GM18861 (cell line): Measurements from ENCODE around the gene SEPHS1.
"Not testable (repeated sequence)": the region's sequence is repeated elsewhere in the genome, so short reads cannot be mapped to it uniquely, and the experiment has no call there.

Source experiments
- ATAC-seq: cut with Tn5 transposase; IDR thresholded peaks from one replicate; pipeline ENCODE4 v1.9.1; 2021; ENCODE audit not compliant: unreplicated experiment

SEPHS1 gene

GRCh38 chr10:13348216-13349017, at the start of gene SEPHS1:
Gene SEPHS1, minus strand, starts transcription at chr10:13348293. Its CDS starts 3,343 bp downstream, at chr10:13344950.
- ATAC-seq = peak; percentile 46

- ATAC-seq = no peak
Measured at GRCh38 chr10:13397052-13397451, 49.0 kb upstream of the SEPHS1 start.

GRCh38 chr10:13396369-13396768, 48.3 kb upstream of the SEPHS1 start:
- no peak for ATAC-seq

GRCh38 chr10:13395540-13395939, 47.4 kb upstream of the SEPHS1 start:
- no peak for ATAC-seq

- no peak for ATAC-seq
Measured at GRCh38 chr10:13393640-13394039, 45.5 kb upstream of the SEPHS1 start.

- ATAC-seq = no peak
Measured at GRCh38 chr10:13392701-13393100, 44.6 kb upstream of the SEPHS1 start.

- no peak for ATAC-seq
Measured at GRCh38 chr10:13390604-13391522, 42.8 kb upstream of the SEPHS1 start.

GRCh38 chr10:13388478-13389230, 40.6 kb upstream of the SEPHS1 start:
- ATAC-seq = no peak

- no peak for ATAC-seq
Measured at GRCh38 chr10:13386021-13386420, 37.9 kb upstream of the SEPHS1 start.

GRCh38 chr10:13383399-13383761, 35.3 kb upstream of the SEPHS1 start:
- ATAC-seq = no peak

- no peak for ATAC-seq
Measured at GRCh38 chr10:13382703-13383398, 34.8 kb upstream of the SEPHS1 start.

- ATAC-seq = not testable (repeated sequence)
Measured at GRCh38 chr10:13379061-13379460, 31.0 kb upstream of the SEPHS1 start.

- ATAC-seq = no peak
Measured at GRCh38 chr10:13376746-13377145, 28.7 kb upstream of the SEPHS1 start.

GRCh38 chr10:13376297-13376696, 28.2 kb upstream of the SEPHS1 start:
- ATAC-seq = no peak

GRCh38 chr10:13375791-13376190, 27.7 kb upstream of the SEPHS1 start:
- ATAC-seq = no peak

- ATAC-seq = no peak
Measured at GRCh38 chr10:13373644-13374043, 25.6 kb upstream of the SEPHS1 start.

- ATAC-seq = no peak
Measured at GRCh38 chr10:13372524-13372923, 24.4 kb upstream of the SEPHS1 start.

- peak; percentile 74 for ATAC-seq
Measured at GRCh38 chr10:13371897-13372470, 23.9 kb upstream of the SEPHS1 start.

GRCh38 chr10:13366891-13367290, 18.8 kb upstream of the SEPHS1 start:
- no peak for ATAC-seq

GRCh38 chr10:13365831-13366230, 17.7 kb upstream of the SEPHS1 start:
- no peak for ATAC-seq
